Glomerular endothelial cell (primary cell): ENCODE data around the gene NAA16. TPM values are rescaled to one million over a fixed set of nuclear protein-coding genes. Genes with fewer than 3 reads are reported as not detected.
A peak's percentile ranks its signal among the peaks of the same experiment; 100 is the strongest.

Experiments used
- DNase-seq: peaks from one replicate; pipeline ENCODE4 v3.0.0-alpha.2; 2011; ENCODE audit warnings: low read depth, low spot score; ENCODE audit errors: extremely low read depth
- total RNA-seq: library from RNA; depleted of rRNA; stranded (reverse); fragments of >200 nt; gene quantifications from 2 replicates; pipeline ENCODE4 v1.2.3, GENCODE V29; 2015

Gene NAA16
- total RNA-seq, 1 donor from 2014 or later, result 7.9 TPM

GRCh38 chr13:41302743-41303142 is 8.3 kb upstream of the NAA16 start:
- DNase-seq, result no peak

DNA sequence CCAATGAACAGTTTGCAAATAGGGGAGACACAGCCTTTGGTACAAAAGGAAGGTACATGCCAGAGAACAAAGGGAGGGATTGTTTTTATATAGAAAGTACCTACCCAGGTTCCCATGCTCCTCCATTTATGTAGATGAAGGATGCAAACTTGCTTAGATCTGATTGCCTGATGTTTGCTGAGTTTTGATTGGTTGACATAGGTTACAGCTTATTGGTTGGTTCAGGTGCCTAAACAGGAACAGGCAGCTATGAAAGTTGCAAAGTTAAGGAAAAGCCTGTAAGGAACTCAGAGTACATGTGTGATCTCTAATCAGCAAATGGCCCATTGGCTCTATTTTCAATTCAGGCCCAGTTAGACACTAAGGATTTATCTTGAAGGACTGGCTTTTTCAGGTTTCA is 6.5 kb upstream of the NAA16 start:
- DNase-seq, result no peak

GRCh38 chr13:41306271-41307145 is 4.6 kb upstream of the NAA16 start:
- no peak for DNase-seq

- no peak for DNase-seq
Observed at GRCh38 chr13:41307884-41308640, 3.0 kb upstream of the NAA16 start.

- no peak for DNase-seq
Observed at GRCh38 chr13:41311406-41312175, 524 bp downstream of the NAA16 start.

GRCh38 chr13:41312176-41312500 is 1.1 kb downstream of the NAA16 start:
- no peak for DNase-seq

- no peak for DNase-seq
Observed at GRCh38 chr13:41313117-41313516, 2.0 kb downstream of the NAA16 start.

DNA sequence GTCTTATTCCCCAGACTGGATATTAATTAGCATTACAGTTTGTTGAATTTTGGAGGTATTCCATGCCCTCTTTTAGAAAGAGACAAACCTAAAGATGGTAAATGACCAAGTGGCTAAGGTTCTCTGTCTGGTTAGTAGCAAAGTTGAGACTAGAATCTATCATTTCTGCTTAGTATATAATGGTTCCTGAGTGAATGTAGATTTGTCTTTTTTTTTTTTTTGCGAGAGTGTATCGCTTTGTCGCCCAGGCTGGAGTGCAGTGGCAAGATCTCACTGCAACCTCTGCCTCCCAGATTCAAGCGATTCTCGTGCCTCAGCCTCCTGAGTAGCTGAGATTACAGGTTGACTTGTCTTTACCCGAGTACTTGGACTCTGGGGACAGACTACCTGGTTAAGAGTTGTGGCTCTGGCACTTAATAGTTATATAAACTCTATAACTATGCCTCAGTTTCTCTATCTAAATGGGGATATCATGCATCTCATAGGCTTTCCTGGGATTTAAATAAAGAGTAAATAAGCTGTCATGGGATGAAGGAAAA is 2.7 kb downstream of the NAA16 start:
- no peak for DNase-seq

GRCh38 chr13:41315443-41316047 is 4.5 kb downstream of the NAA16 start:
- DNase-seq, result no peak

DNA sequence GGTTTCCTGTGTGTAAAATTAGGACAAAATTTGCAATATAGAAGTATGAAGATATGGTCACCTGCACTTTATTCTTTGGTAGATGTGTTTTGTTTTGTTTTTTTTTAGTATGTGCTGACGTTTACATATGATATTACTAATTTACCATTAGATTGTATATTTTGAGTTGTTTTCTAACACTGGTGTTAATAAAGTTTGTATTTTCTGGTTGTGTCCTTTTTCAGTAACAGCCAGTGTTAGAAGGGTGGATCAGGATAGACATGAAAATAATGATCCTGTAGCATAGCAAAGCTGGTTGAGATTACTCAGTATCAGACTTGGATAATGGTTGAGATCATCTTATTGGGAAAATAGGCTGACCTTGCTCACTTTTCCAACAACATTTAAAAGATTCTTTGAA is 6.2 kb downstream of the NAA16 start:
- DNase-seq, result no peak

DNA sequence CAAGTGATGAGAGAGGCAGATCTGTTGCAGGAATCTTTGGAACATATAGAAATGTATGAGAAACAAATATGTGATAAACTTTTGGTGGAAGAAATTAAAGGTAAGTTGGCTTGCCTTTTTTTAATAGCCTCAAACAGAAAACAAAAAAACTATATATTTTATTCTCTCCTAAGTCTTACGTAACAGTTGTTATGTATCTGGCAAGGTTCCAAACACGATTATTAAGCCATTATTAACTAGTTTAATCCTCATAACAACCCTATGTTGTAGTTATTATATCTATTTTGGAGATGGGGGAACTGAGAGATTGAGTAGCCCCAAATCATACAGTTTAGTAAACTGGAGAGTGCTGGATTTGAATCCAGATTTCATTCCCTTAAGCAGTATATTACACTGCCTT is 14.7 kb downstream of the NAA16 start:
- no peak for DNase-seq

GRCh38 chr13:41326661-41327060 is 15.6 kb downstream of the NAA16 start:
- no peak for DNase-seq

- DNase-seq, result no peak
Observed at GRCh38 chr13:41327994-41328790, 17.1 kb downstream of the NAA16 start.

- no peak for DNase-seq
Observed at GRCh38 chr13:41332829-41333228, 21.8 kb downstream of the NAA16 start.

GRCh38 chr13:41334810-41335209 is 23.7 kb downstream of the NAA16 start:
- DNase-seq, result no peak

DNA sequence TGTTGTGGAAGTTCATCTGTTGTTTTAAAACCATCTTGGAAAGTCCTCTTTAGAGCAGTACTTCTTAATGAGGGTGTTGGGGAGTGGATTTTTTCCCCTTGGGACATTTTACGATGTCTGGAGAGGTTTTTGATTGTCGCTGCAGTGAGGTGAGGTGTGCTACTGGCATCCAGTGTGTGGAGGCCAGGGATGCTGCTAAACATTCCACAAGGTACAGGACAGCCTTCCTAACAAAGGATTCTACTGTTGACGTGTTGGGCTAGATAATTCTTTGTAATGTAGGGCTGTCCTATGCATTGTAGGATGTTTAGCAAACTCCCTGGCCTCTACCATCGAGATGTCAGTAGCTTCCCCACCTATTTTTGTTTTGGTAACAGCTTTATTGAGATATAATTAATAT is 33.3 kb downstream of the NAA16 start:
- no peak for DNase-seq

DNA sequence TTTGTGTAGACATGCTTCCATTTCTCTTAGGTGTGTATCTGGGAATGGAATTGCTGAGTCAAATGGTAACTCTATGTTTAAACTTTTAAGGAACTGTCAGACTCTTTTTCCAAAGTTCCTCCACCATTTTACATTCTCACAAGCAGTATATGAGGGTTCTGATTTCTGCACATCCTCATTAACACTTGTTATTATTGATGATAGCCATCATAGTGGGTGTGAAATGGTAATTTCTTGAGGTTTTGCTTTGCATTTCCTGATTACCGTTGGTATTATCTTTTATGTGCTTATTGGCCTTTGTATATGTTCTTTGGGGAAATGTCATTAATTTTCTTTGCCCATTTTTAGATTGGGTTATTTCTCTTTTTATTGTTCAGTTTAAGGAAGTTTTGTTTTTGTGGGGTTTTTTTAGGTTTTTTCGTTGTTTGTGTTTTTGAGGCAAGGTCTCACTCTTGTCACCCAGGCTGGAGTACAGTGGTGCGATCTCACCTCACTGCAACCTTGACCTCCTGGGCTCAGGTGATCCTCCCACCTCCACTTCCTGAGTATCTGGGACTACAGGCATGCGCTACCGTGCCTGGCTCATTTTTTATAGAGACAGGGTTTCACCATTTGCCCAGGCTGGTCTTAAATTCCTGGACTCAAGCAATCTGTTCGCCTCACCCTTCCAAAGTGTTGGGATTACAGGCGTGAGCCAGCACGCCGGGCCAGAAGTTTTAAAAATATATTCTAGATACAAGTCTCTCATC is 34.3 kb downstream of the NAA16 start:
- DNase-seq, result no peak

GRCh38 chr13:41345914-41346589 is 35.0 kb downstream of the NAA16 start:
- DNase-seq, result peak; percentile 61
